ENCODE results near the gene TPBG. TPM values are rescaled to one million over a fixed set of nuclear protein-coding genes. Genes with fewer than 3 reads are reported as not detected.

TPBG gene
- total and polyA plus RNA-seq, 11 donors = 1.0 to 10.0 (median 2.6) TPM

- ATAC-seq (no peak), DNase-seq (no peak)
- Histone ChIP-seq H3K27me3 (peaks cover 0 to 3% (median 0%) of the 10 kb centered on the region in 9 donors), H3K4me3 (no peak overlapping the region), H3K27ac (no peak overlapping the region), H3K4me1 (no peaks in the 10 kb centered on the region), H3K9me3 (no peaks in the 10 kb centered on the region), H3K36me3 (no peaks in the 10 kb centered on the region)
- TF ChIP-seq CTCF (IDR thresholded peaks at IDR 0.05) (no peak), POLR2A (IDR thresholded peaks at IDR 0.05) (no peak)
- intact Hi-C loops (cut with DNase I) = no loop called here
- WGBS, 4 donors = 80 to 95% (median 88%) methylated on average over 2 of the region's 2 CpGs
Measured at GRCh38 chr6:82371799-82372546, 8.4 kb downstream of the TPBG start.

- H3K4me3 ChIP-seq = no peak overlapping the region
- H3K27ac ChIP-seq = no peak overlapping the region
- no peaks in the 10 kb centered on the region for H3K36me3 ChIP-seq
- DNase-seq (no peak), ATAC-seq (no peak)
- no peaks in the 10 kb centered on the region for H3K4me1 ChIP-seq
- 74 to 79% (median 77%) methylated on average over 3 of the region's 3 CpGs for WGBS, 4 donors
- no peaks in the 10 kb centered on the region for H3K9me3 ChIP-seq
- peaks cover 0 to 3% (median 0%) of the 10 kb centered on the region in 9 donors for H3K27me3 ChIP-seq
- no peak for TF ChIP-seq POLR2A (IDR thresholded peaks at IDR 0.05)
- no peak for TF ChIP-seq CTCF (IDR thresholded peaks at IDR 0.05)
- intact Hi-C loops (cut with DNase I) = no loop called here
Measured at GRCh38 chr6:82372656-82373055, 9.0 kb downstream of the TPBG start.

GRCh38 chr6:82374516-82374915, 10.9 kb downstream of the TPBG start:
- intact Hi-C loops (cut with DNase I) = no loop called here
- ATAC-seq = no peak
- TF ChIP-seq CTCF (IDR thresholded peaks at IDR 0.05) (no peak), POLR2A (IDR thresholded peaks at IDR 0.05) (no peak)

GRCh38 chr6:82376636-82377035, 13.0 kb downstream of the TPBG start:
- Histone ChIP-seq H3K4me1 (no peaks in the 10 kb centered on the region), H3K36me3 (no peaks in the 10 kb centered on the region), H3K27ac (no peak overlapping the region), H3K9me3 (no peaks in the 10 kb centered on the region), H3K27me3 (no peaks in the 10 kb centered on the region), H3K4me3 (no peak overlapping the region)
- no peak for DNase-seq
- TF ChIP-seq POLR2A (IDR thresholded peaks at IDR 0.05) = no peak
- no peak for TF ChIP-seq CTCF (IDR thresholded peaks at IDR 0.05)
- no peak for ATAC-seq
- intact Hi-C loops (cut with DNase I) = no loop called here

More at GRCh38 chr6:82374516-82374915, 10.9 kb downstream of the TPBG start:
- no peaks in the 10 kb centered on the region for H3K4me1 ChIP-seq
- H3K9me3 ChIP-seq = no peaks in the 10 kb centered on the region
- no peak overlapping the region for H3K27ac ChIP-seq
- no peaks in the 10 kb centered on the region for H3K27me3 ChIP-seq
- DNase-seq = no peak
- H3K36me3 ChIP-seq = no peaks in the 10 kb centered on the region
- no peak overlapping the region for H3K4me3 ChIP-seq
